PC-3 (cell line): ENCODE results near the gene GTF3C4. TPM values are rescaled to one million over a fixed set of nuclear protein-coding genes. Genes with fewer than 3 reads are reported as not detected.

Experiments used
- ATAC-seq: fragments of 200-7000 bp; cut with Tn5 transposase; 2 replicates; pipeline ENCODE4 v1.9.1; 2020; ENCODE audit warnings: mild to moderate bottlenecking, moderate library complexity
- BruUV-seq: library from RNA; stranded (reverse); fragments of 400-500 nt; replicated peaks from 2 replicates; lab custom pipeline; 2021; lab: Mats Ljungman, UMichigan
- CTCF ChIA-PET: fragments of 300-600 bp; sonication (Branson Sonifier 250); formaldehyde crosslinking; loops from one replicate; lab custom pipeline; 2022; ENCODE audit warnings: antibody characterized with exemption; lab: Charles Lee
- POLR2A ChIA-PET: fragments of 300-600 bp; sonication (Branson Sonifier 250); formaldehyde crosslinking; loops from one replicate; lab custom pipeline; 2022; ENCODE audit warnings: antibody characterized with exemption; ENCODE audit not compliant: unreplicated experiment; lab: Charles Lee
- DNase-seq: peaks from one replicate; pipeline ENCODE4 v3.0.0-alpha.2; 2015
- H2AFZ ChIP-seq: fragments of 300-600 bp; sonication (generic); 2 replicates; pipeline ENCODE4 v1.6.0; 2016; ENCODE audit warnings: antibody characterized with exemption, low read length
- H3F3A ChIP-seq: fragments of 300-600 bp; sonication (generic); one replicate; pipeline ENCODE4 v1.6.0; 2017; ENCODE audit warnings: antibody characterized with exemption, low read length, control low read depth, mild to moderate bottlenecking; ENCODE audit not compliant: unreplicated experiment
- H3K27ac ChIP-seq: fragments of 300-600 bp; sonication (generic); 2 replicates; pipeline ENCODE4 v1.5.1; 2016; ENCODE audit warnings: mild to moderate bottlenecking, low read length
- H3K27me3 ChIP-seq: fragments of 300-600 bp; sonication (generic); 2 replicates; pipeline ENCODE4 v1.6.1; 2016; ENCODE audit warnings: low read length, mixed read lengths
- H3K36me3 ChIP-seq: fragments of 300-600 bp; sonication (generic); 2 replicates; pipeline ENCODE4 v1.6.1; 2016; ENCODE audit warnings: low read depth, mixed run types, low read length, mixed read lengths
- H3K4me1 ChIP-seq: fragments of 300-600 bp; sonication (generic); 2 replicates; pipeline ENCODE4 v1.5.1; 2016; ENCODE audit warnings: low read length; ENCODE audit not compliant: insufficient read depth
- H3K4me2 ChIP-seq: fragments of 300-600 bp; sonication (generic); 2 replicates; pipeline ENCODE4 v1.6.0; 2016; ENCODE audit warnings: low read length
- H3K4me3 ChIP-seq: fragments of 300-600 bp; sonication (generic); 2 replicates; pipeline ENCODE4 v1.5.1; 2016; ENCODE audit warnings: mild to moderate bottlenecking, low read length, mixed read lengths
- H3K79me2 ChIP-seq: fragments of 300-600 bp; sonication (generic); 2 replicates; pipeline ENCODE4 v1.6.1; 2017; ENCODE audit warnings: low read length, mixed read lengths
- H3K9ac ChIP-seq: fragments of 300-600 bp; sonication (generic); 2 replicates; pipeline ENCODE4 v1.6.0; 2016; ENCODE audit warnings: mild to moderate bottlenecking, low read length
- H3K9me2 ChIP-seq: fragments of 300-600 bp; sonication (generic); replicated peaks from 2 replicates; pipeline ENCODE4 v1.6.1; 2016; ENCODE audit warnings: mixed run types, low read length, mixed read lengths
- H3K9me3 ChIP-seq: fragments of 300-600 bp; sonication (generic); 2 replicates; pipeline ENCODE4 v1.6.1; 2016; ENCODE audit warnings: low read length, mixed read lengths
- H4K20me1 ChIP-seq: fragments of 300-600 bp; sonication (generic); 2 replicates; pipeline ENCODE4 v1.6.1; 2016; ENCODE audit warnings: low read length, mixed read lengths
- EZH2 ChIP-seq: fragments of 300-600 bp; sonication (generic); IDR thresholded peaks from one replicate; pipeline ENCODE4 v1.6.1; 2017; ENCODE audit warnings: antibody characterized with exemption, mild to moderate bottlenecking, low read length; ENCODE audit not compliant: unreplicated experiment
- EZH2phosphoT487 ChIP-seq: fragments of 300-600 bp; sonication (generic); IDR thresholded peaks from 2 replicates; pipeline ENCODE4 v1.6.1; 2018; ENCODE audit warnings: mild to moderate bottlenecking, antibody characterized with exemption, low read length, borderline replicate concordance
- intact Hi-C: fragments of 100-400 bp; cut with micrococcal nuclease; formaldehyde crosslinking; loops from 2 replicates; pipeline ENCODE4 v1.9.0; 2023
- total RNA-seq: library from RNA; depleted of rRNA; stranded (reverse); fragments of >200 nt; gene quantifications from 2 replicates; pipeline ENCODE4 v1.2.3, GENCODE V29; 2014
- TF ChIP-seq, protein P1 (sequence below): fragments of 300-600 bp; sonication (generic); conservative IDR thresholded peaks from 2 replicates; pipeline ENCODE4 v1.5.1; 2017; ENCODE audit warnings: antibody characterized with exemption, low read depth, mild to moderate bottlenecking, low read length

GTF3C4 gene
- total RNA-seq, 1 experiment from 2014 or later = 9.8 TPM

DNA sequence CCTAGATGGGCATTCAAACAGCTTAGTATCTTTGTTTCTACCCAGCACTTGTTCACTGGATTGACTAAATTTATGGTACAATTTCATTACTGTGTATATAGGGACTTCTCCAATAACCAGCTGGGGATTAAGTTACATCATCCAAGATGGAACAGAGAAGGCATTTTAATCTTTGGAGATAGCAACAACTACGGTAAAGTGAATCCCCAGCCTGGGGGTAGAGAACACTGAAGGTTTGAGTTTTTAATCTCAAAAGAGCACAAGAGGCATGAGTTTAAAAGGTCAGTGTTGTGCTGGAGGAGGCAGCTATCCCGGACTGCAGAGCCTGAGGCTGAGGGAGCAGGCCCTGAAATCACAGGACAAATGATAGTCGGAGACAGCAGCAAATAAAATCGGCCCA is 29.0 kb upstream of the GTF3C4 start:
- Histone ChIP-seq H3K9ac (no peak overlapping the region), H4K20me1 (no peaks in the 10 kb centered on the region), H3K79me2 (no peaks in the 10 kb centered on the region), H3K4me2 (no peak overlapping the region), H3K27ac (no peak overlapping the region), H3K9me3 (no peaks in the 10 kb centered on the region), H3F3A (no peaks in the 10 kb centered on the region), H2AFZ (no peak overlapping the region), H3K4me3 (no peak overlapping the region), H3K36me3 (peaks cover 47% of the 10 kb centered on the region), H3K4me1 (peaks cover 32% of the 10 kb centered on the region), H3K27me3 (no peaks in the 10 kb centered on the region), H3K9me2 (no peaks in the 10 kb centered on the region)
- intact Hi-C loops = no loop called here
- no peak for ATAC-seq
- DNase-seq = no peak
- BruUV-seq = no TSS peak
- no peak for TF ChIP-seq EZH2
- TF ChIP-seq, protein P1, sequence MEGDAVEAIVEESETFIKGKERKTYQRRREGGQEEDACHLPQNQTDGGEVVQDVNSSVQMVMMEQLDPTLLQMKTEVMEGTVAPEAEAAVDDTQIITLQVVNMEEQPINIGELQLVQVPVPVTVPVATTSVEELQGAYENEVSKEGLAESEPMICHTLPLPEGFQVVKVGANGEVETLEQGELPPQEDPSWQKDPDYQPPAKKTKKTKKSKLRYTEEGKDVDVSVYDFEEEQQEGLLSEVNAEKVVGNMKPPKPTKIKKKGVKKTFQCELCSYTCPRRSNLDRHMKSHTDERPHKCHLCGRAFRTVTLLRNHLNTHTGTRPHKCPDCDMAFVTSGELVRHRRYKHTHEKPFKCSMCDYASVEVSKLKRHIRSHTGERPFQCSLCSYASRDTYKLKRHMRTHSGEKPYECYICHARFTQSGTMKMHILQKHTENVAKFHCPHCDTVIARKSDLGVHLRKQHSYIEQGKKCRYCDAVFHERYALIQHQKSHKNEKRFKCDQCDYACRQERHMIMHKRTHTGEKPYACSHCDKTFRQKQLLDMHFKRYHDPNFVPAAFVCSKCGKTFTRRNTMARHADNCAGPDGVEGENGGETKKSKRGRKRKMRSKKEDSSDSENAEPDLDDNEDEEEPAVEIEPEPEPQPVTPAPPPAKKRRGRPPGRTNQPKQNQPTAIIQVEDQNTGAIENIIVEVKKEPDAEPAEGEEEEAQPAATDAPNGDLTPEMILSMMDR = no peak
- TF ChIP-seq EZH2phosphoT487 = no peak
- CTCF ChIA-PET = interaction anchor here (0.5 kb wide), 1 partner anchor 13 kb away, joined by 3 read pairs; no protein-coding TSS in a partner anchor
- POLR2A ChIA-PET = no interaction called here

DNA sequence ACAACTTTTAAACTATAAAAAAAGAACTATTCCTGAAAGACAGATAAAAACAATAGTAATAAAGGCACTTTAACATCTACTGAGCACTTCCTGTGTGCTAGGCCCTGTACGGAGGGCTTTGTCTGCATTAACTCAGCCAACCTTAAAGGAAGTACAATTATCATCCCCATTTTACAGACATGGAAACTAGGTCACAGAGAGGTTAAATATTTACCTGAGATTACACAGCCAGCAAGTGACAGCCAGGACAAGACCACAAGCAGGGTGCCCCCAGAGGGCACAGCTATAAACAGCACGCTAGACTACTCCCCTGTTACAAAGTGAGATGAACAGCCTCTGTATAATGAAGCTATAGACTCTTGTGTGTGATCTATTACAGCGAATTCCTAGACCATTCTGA is 26.0 kb upstream of the GTF3C4 start:
- H3K27ac ChIP-seq = no peak overlapping the region
- no peak for TF ChIP-seq EZH2phosphoT487
- no peak for TF ChIP-seq EZH2
- TF ChIP-seq, protein P1 = peak; percentile 45
- BruUV-seq = no TSS peak
- no peaks in the 10 kb centered on the region for H4K20me1 ChIP-seq
- ChIA-PET CTCF (interaction anchor here (0.6 kb wide), 1 partner anchor 62 kb away, joined by 3 read pairs; no protein-coding TSS in a partner anchor), POLR2A (no interaction called here)
- H3K4me2 ChIP-seq = no peak overlapping the region
- no peaks in the 10 kb centered on the region for H3F3A ChIP-seq
- DNase-seq (peak; percentile 6), ATAC-seq (peak; percentile 48)
- H3K9me2 ChIP-seq = no peaks in the 10 kb centered on the region
- intact Hi-C loops = no loop called here
- peaks cover 51% of the 10 kb centered on the region for H3K36me3 ChIP-seq
- H3K4me3 ChIP-seq = no peak overlapping the region
- H3K9me3 ChIP-seq = no peaks in the 10 kb centered on the region
- H3K4me1 ChIP-seq = peaks cover 33% of the 10 kb centered on the region
- no peaks in the 10 kb centered on the region for H3K79me2 ChIP-seq
- H3K9ac ChIP-seq = no peak overlapping the region
- no peak overlapping the region for H2AFZ ChIP-seq
- H3K27me3 ChIP-seq = no peaks in the 10 kb centered on the region

DNA sequence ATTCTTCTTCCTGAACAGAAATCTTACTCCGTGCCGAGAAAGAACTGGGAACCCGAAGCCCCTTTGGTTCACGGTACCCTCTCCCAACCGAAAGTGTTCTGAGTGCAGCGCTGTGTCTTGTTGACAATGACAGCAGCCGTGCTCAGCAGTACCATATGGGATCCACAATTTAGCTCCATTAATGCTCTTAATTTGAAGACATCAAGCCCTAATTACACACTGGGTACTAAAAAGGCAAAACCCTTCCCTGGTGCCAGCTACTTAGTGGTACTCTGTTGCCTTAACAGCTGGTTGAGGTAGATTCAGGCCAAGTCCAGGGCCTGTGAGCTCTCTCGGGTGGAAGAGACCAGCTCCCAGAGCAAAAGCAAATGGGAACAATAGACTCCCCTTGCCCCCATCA is 25.0 kb upstream of the GTF3C4 start:
- H3K27me3 ChIP-seq = no peaks in the 10 kb centered on the region
- CTCF ChIA-PET = no interaction called here
- no peak overlapping the region for H2AFZ ChIP-seq
- H3K4me2 ChIP-seq = no peak overlapping the region
- peaks cover 55% of the 10 kb centered on the region for H3K36me3 ChIP-seq
- no peak overlapping the region for H3K9ac ChIP-seq
- H3K79me2 ChIP-seq = no peaks in the 10 kb centered on the region
- no peaks in the 10 kb centered on the region for H3F3A ChIP-seq
- no peak for ATAC-seq
- BruUV-seq = no TSS peak
- H3K9me2 ChIP-seq = no peaks in the 10 kb centered on the region
- H3K9me3 ChIP-seq = no peaks in the 10 kb centered on the region
- H3K27ac ChIP-seq = no peak overlapping the region
- POLR2A ChIA-PET = no interaction called here
- H3K4me3 ChIP-seq = no peak overlapping the region
- intact Hi-C loops = no loop called here
- no peaks in the 10 kb centered on the region for H4K20me1 ChIP-seq
- TF ChIP-seq, protein P1 = no peak
- TF ChIP-seq EZH2 (no peak), EZH2phosphoT487 (no peak)
- peaks cover 28% of the 10 kb centered on the region for H3K4me1 ChIP-seq
- no peak for DNase-seq
